Measurements from ENCODE around the gene NUMA1. TPM values are rescaled to one million over a fixed set of nuclear protein-coding genes. Genes with fewer than 3 reads are reported as not detected.
A peak's percentile ranks its signal among the peaks of the same experiment; 100 is the strongest.

NUMA1 gene
- total and polyA plus RNA-seq, 2 of the 13 experiments (the other 11 are each of a cell fraction or from before 2014, with no cell fraction given): 57.3 to 60.2 TPM

- peak; percentile 37 for TF ChIP-seq RXRA (CRISPR knock-in tag; IDR thresholded peaks at IDR 0.05)
- TF ChIP-seq ZNF546 (CRISPR knock-in tag; conservative IDR thresholded peaks at IDR 0.05): no peak; the same call in 1 of the 2 replicates
- TF ChIP-seq ZBTB37 (CRISPR knock-in tag; IDR thresholded peaks at IDR 0.05): no peak
- TF ChIP-seq ZNF775 (CRISPR knock-in tag; IDR thresholded peaks at IDR 0.05; ENCODE audit: borderline replicate concordance): no peak
- peak; percentile 100 for TF ChIP-seq RBM22 (optimal IDR thresholded peaks at IDR 0.05; ENCODE audit: low read length)
- no peak for TF ChIP-seq ARNT (IDR thresholded peaks at IDR 0.05)
- TF ChIP-seq POLR2AphosphoS2 (IDR thresholded peaks at IDR 0.05; ENCODE audit: low read depth, low read length): no peak
- TF ChIP-seq SKI (IDR thresholded peaks at IDR 0.05; ENCODE audit: partially characterized antibody): no peak
- no peak for TF ChIP-seq CAMTA2 (CRISPR knock-in tag; IDR thresholded peaks at IDR 0.05; ENCODE audit: borderline replicate concordance)
- TF ChIP-seq ELF4 (CRISPR knock-in tag; IDR thresholded peaks at IDR 0.05; ENCODE audit: borderline replicate concordance): peak; percentile 89
- TF ChIP-seq ZNF18 (CRISPR knock-in tag; IDR thresholded peaks at IDR 0.05; ENCODE audit: insufficient replicate concordance): no peak
- no peak for TF ChIP-seq MAFK (conservative IDR thresholded peaks at IDR 0.05 in 1 of 2, IDR thresholded peaks at IDR 0.05 in 1 of 2; ENCODE audit: low read length in 2 of 2)
- no peak for TF ChIP-seq IKZF4 (CRISPR knock-in tag; IDR thresholded peaks at IDR 0.05; ENCODE audit: borderline replicate concordance, low read depth, not compliant biosample characterization)
- TF ChIP-seq TCF7L2 (IDR thresholded peaks at IDR 0.05; ENCODE audit: low read depth, low read length): no peak
- TF ChIP-seq ZSCAN30 (CRISPR knock-in tag; IDR thresholded peaks at IDR 0.05): no peak
- TF ChIP-seq, protein P1, sequence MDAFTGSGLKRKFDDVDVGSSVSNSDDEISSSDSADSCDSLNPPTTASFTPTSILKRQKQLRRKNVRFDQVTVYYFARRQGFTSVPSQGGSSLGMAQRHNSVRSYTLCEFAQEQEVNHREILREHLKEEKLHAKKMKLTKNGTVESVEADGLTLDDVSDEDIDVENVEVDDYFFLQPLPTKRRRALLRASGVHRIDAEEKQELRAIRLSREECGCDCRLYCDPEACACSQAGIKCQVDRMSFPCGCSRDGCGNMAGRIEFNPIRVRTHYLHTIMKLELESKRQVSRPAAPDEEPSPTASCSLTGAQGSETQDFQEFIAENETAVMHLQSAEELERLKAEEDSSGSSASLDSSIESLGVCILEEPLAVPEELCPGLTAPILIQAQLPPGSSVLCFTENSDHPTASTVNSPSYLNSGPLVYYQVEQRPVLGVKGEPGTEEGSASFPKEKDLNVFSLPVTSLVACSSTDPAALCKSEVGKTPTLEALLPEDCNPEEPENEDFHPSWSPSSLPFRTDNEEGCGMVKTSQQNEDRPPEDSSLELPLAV (CRISPR knock-in tag; conservative IDR thresholded peaks at IDR 0.05; ENCODE audit: low read depth): no peak
- no peak for TF ChIP-seq STAG1 (CRISPR knock-in tag; IDR thresholded peaks at IDR 0.05)
- TF ChIP-seq TBP (CRISPR knock-in tag; IDR thresholded peaks at IDR 0.05): no peak
- no peak for TF ChIP-seq ZNF530 (CRISPR knock-in tag; IDR thresholded peaks at IDR 0.05; ENCODE audit: low read depth)
- TF ChIP-seq PAF1 (CRISPR knock-in tag; IDR thresholded peaks at IDR 0.05): no peak
- no peak for TF ChIP-seq ZNF629 (CRISPR knock-in tag; conservative IDR thresholded peaks at IDR 0.05)
- no peak for TF ChIP-seq ZNF484 (CRISPR knock-in tag; IDR thresholded peaks at IDR 0.05; ENCODE audit: borderline replicate concordance, low read depth)
- no peak for TF ChIP-seq SP1 (IDR thresholded peaks at IDR 0.05)
- peak; percentile 72 for TF ChIP-seq SP1 (CRISPR knock-in tag; IDR thresholded peaks at IDR 0.05)
- peak; percentile 87 for TF ChIP-seq ZFX (CRISPR knock-in tag; IDR thresholded peaks at IDR 0.05; ENCODE audit: low read depth)
- TF ChIP-seq NCOA5 (CRISPR knock-in tag; IDR thresholded peaks at IDR 0.05): no peak
Measured at GRCh38 chr11:72080326-72081183, at the start of gene NUMA1, which contains the start of gene LRRC51 (continued).
